Measurements from ENCODE around the gene HDAC4. TPM values are rescaled to one million over a fixed set of nuclear protein-coding genes. Genes with fewer than 3 reads are reported as not detected.
"Not testable (repeated sequence)": the region's sequence is repeated elsewhere in the genome, so short reads cannot be mapped to it uniquely, and the experiment has no call there.

The HDAC4 gene
- total RNA-seq, result 30.7 TPM
- long read RNA-seq, partial matches to known transcripts, result 5 of 13 reads
- long read RNA-seq, other reads (novel, unspliced or antisense), result 8 of 13 reads

- intact Hi-C loops (cut with DNase I), result loop anchor here (2.0 kb wide), 1 partner anchor 84 kb away; no protein-coding TSS in a partner anchor
- DNase-seq (ENCODE audit: missing footprints), result no peak
- ATAC-seq, result peak; percentile 87
Measured at GRCh38 chr2:239400596-239401066, at the start of gene HDAC4. TSS of gene HDAC4 (minus strand) at chr2:239401020. CDS start at chr2:239352699, 48,321 bp downstream.

- ATAC-seq; DNase-seq (ENCODE audit: missing footprints); intact Hi-C loops (cut with DNase I): not testable (repeated sequence)
Measured at GRCh38 chr2:239449468-239449867, 48.6 kb upstream of the HDAC4 start.

DNA sequence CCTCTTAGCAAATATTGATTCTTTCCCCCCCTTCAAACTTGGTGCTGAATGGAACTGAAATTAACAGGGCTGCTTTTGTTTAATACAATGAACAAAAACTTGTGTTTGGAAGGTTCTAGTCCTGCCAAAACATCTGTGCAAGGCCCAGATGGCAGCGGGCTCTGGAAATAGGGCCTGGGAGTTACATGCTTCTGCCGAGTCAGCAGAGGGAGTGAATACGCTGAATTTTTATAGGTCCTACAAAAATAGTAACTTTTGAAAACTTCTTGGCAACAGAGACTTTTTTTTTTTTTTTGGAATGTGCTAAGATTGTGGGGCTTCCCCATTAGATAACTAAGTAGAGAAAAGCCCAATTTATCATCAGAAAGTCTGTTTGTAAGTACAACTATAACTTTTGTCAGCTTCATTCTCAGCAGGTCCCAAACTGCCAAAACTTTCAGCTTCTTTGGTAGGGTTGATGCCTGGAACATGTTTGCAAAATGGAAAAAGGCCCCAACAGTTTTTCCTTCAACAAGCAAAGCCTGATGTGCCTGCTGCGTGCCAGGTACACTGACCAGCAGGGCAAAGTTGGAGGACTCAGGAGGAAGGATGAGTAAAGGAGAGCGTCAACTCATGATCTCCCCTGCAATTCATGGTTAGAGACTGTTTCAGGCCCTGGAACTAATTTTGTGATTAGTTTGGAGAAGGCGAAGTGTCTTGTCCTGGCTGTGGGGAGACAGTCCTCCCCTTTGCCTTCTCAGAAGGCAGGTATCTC lies 45.1 kb upstream of the HDAC4 start:
- intact Hi-C loops (cut with DNase I), result no loop called here
- ATAC-seq, result peak; percentile 76
- no peak for DNase-seq (ENCODE audit: missing footprints)

GRCh38 chr2:239444626-239445577 lies 44.1 kb upstream of the HDAC4 start:
- DNase-seq (ENCODE audit: missing footprints) (no peak), ATAC-seq (no peak)
- intact Hi-C loops (cut with DNase I), result no loop called here

- intact Hi-C loops (cut with DNase I), result no loop called here
- ATAC-seq (no peak), DNase-seq (ENCODE audit: missing footprints) (no peak)
Measured at GRCh38 chr2:239443666-239444567, 43.1 kb upstream of the HDAC4 start.

DNA sequence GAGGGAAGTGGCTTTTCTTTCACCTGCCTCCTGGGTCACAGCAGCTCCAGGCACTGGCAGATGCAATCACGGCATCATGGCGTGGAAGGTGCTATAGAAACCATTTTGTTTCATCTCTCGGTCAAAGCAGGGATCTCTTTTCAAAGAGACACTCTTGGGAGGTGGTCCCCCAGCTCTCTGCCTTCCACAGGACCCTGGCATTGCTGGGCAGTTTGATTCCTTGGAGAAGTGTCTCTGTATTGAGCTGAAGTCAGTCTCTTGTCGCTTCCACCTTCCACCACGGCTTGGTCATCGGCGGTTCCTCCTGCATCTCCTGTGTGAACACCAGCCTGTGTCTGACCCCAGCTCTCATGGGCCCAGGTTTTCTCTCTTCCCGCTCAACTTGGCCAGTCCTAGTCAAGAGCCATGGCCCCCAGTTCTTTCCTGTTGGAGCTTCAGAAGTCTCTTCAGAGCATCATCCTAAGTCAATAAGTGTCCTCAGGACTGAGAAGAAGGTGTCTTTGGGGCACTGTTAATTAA lies 42.3 kb upstream of the HDAC4 start:
- ATAC-seq, result no peak
- no peak for DNase-seq (ENCODE audit: missing footprints)
- intact Hi-C loops (cut with DNase I), result no loop called here

- intact Hi-C loops (cut with DNase I), result no loop called here
- DNase-seq (ENCODE audit: missing footprints), result no peak
- no peak for ATAC-seq
Measured at GRCh38 chr2:239442192-239442591, 41.4 kb upstream of the HDAC4 start.

DNA sequence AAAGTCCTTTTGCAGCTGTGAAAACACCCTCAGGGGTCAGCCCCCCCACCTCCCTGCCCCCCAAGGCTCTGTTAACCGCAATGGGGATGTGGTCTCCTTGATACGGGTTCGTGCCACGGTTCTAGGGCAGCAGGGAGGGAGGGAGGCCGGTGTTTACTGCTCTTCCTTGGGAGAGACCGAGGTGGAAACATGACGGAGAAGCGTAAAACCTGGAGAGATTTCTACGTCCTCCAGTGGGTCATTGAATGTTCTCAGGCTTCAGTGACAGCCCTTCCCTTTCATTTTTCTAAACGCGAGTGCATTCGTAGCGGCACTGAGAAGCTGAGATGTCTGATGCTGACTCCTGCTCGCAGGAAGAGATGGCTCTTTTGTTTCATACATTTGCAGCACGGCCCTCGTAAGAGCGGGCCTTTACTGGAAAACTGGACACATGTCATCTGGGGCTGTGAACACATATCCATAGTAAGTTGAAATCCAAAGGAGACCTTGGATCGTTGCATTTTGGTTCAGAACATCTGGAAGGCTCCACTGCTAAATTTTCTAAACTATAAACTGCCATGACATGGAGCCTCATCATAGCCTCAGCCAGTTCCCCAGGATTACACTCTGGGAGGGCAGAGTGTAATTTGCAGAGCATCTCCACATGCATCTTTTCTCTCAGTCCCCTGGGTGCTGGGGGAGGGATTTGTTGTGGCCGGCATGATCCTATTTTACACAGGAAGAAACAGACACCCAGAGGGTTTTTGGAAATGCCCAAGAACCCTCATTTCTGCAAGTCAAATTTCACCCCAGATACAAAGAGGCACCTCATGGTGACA lies 40.6 kb upstream of the HDAC4 start:
- intact Hi-C loops (cut with DNase I), result no loop called here
- ATAC-seq (no peak), DNase-seq (ENCODE audit: missing footprints) (no peak)

GRCh38 chr2:239440511-239440959 lies 39.7 kb upstream of the HDAC4 start:
- DNase-seq (ENCODE audit: missing footprints) (no peak), ATAC-seq (no peak)
- intact Hi-C loops (cut with DNase I), result no loop called here

DNA sequence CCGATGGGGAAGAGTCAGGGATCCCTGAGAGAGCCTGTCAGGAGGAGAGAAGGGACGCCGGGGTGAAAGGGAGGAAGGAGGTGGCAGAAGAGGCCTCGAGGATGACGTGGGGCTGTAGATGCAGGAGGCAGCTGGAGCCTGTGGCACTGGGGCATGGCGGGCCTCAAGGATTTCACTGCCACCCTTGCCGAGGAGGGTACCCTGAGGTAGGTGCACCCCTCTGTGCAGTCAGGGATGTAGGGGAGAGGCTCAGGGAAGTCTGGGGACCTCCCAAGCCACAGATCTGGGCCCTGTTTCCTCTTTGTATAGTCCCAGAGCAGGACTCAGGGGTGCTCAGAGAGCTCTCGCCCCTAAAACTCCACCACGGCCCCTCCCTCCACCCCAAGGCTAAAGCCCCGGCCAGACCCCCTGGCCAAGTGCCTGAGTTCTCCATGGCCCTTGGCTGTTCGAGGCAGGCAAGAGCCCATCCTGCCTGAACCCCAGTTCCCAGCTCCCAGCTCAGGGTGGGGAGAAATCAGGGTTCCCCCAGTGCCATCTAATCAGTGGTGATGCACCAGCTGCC lies 39.0 kb upstream of the HDAC4 start:
- no peak for ATAC-seq
- intact Hi-C loops (cut with DNase I), result no loop called here
- DNase-seq (ENCODE audit: missing footprints), result no peak

GRCh38 chr2:239438995-239439753 lies 38.4 kb upstream of the HDAC4 start:
- ATAC-seq (no peak), DNase-seq (ENCODE audit: missing footprints) (no peak)
- intact Hi-C loops (cut with DNase I), result no loop called here

DNA sequence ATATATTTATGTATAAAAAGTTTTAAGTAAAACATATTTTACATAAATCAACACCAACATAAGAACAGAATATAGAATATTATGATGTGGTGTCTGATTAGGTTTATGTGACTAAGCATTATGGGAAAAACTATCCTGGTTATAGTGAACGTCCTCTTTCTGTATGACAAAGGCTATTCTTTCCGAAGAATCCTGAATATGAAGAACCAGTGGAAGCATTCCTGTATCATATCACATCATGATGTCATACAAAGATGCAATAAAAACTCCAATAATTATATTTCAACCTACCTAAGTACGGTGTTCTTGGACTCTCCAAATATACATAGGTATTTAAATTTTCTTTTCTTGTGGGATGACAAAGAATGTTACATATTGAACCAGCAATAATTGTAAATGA lies 37.5 kb upstream of the HDAC4 start:
- ATAC-seq, result no peak

GRCh38 chr2:239436669-239437335 lies 36.0 kb upstream of the HDAC4 start:
- ATAC-seq (no peak), DNase-seq (ENCODE audit: missing footprints) (no peak)
- intact Hi-C loops (cut with DNase I), result no loop called here

More for the DNA sequence above, 37.5 kb upstream of the HDAC4 start:
- DNase-seq (ENCODE audit: missing footprints), result no peak
- intact Hi-C loops (cut with DNase I), result no loop called here

GRCh38 chr2:239436076-239436475 lies 35.3 kb upstream of the HDAC4 start:
- DNase-seq (ENCODE audit: missing footprints), result no peak
- ATAC-seq, result no peak
- intact Hi-C loops (cut with DNase I), result no loop called here

- DNase-seq (ENCODE audit: missing footprints) (no peak), ATAC-seq (no peak)
- intact Hi-C loops (cut with DNase I), result no loop called here
Measured at GRCh38 chr2:239433777-239434403, 33.1 kb upstream of the HDAC4 start.
